Esophagus (tissue), 2 donors: ENCODE data around the gene AUTS2. TPM values are rescaled to one million over a fixed set of nuclear protein-coding genes. Genes with fewer than 3 reads are reported as not detected.

Experiments
- H3K27ac ChIP-seq, 2 donors: one replicate each; pipeline ENCODE4 v1.5.1; 2013; ENCODE audit warnings: low read depth in 2 of 2, mild to moderate bottlenecking in 2 of 2, inconsistent platforms in 1 of 2, low read length in 1 of 2, moderate library complexity in 1 of 2
- H3K27me3 ChIP-seq, 2 donors: one replicate each; pipeline ENCODE4 v1.6.1; 2013; ENCODE audit warnings: low read length in 2 of 2, control low read depth in 1 of 2, mild to moderate bottlenecking in 1 of 2; ENCODE audit not compliant: insufficient read depth in 2 of 2, control insufficient read depth in 1 of 2
- H3K36me3 ChIP-seq, 2 donors: one replicate each; pipeline ENCODE4 v1.6.1; 2013; ENCODE audit warnings: low read length in 1 of 2; ENCODE audit not compliant: control insufficient read depth in 2 of 2, insufficient read depth in 2 of 2
- H3K4me1 ChIP-seq, 2 donors: one replicate each; pipeline ENCODE4 v1.6.1; 2013; ENCODE audit warnings: low read length in 1 of 2; ENCODE audit not compliant: control insufficient read depth in 2 of 2, insufficient read depth in 2 of 2
- H3K4me3 ChIP-seq, 2 donors: one replicate each; pipeline ENCODE4 v1.5.1; 2013; ENCODE audit warnings: low read length in 2 of 2, mild to moderate bottlenecking in 2 of 2, low read depth in 1 of 2, moderate library complexity in 1 of 2
- H3K9me3 ChIP-seq, 2 donors: one replicate each; pipeline ENCODE4 v1.6.1; 2013; ENCODE audit warnings: mild to moderate bottlenecking in 2 of 2, low read depth in 1 of 2, low read length in 1 of 2, moderate library complexity in 1 of 2; ENCODE audit not compliant: control insufficient read depth in 2 of 2, insufficient read depth in 1 of 2
- WGBS, 2 donors: extraction: QIAGEN DNeasy Blood & Tissue Kit; methylation state at CpG; one replicate each; pipeline ENCODE4 v1.1.7; 2013; 5-methylcytosine and 5-hydroxymethylcytosine counted together
- polyA plus RNA-seq, 2 donors: library from polyadenylated mRNA; stranded (reverse); fragments of 200-250 nt; gene quantifications; one replicate each; pipeline ENCODE4 v1.2.3, GENCODE V29; 2013
- donor health status: healthy with polysubstance abuse.
- donor health status: Bipolar disorder and iron deficiency.

AUTS2 gene
- polyA plus RNA-seq, 2 donors: 8.3 to 15.6 TPM

GRCh38 chr7:69598487-69599285 is 411 bp downstream of the AUTS2 start:
- Histone ChIP-seq H3K27ac (peak overlapping the region; percentile 59 to 62), H3K9me3 (no peaks in the 10 kb centered on the region)
- WGBS, 2 donors: 0 to 1% methylated on average over 46 to 70 of the region's 70 CpGs

GRCh38 chr7:69599286-69599954 is 1.1 kb downstream of the AUTS2 start:
- Histone ChIP-seq H3K9me3 (no peaks in the 10 kb centered on the region), H3K27me3 (peaks cover 0 to 3% of the 10 kb centered on the region in 2 donors), H3K4me1 (peaks cover 6 to 7% of the 10 kb centered on the region in 2 donors), H3K27ac (peak overlapping the region in 1 of 2 donors; percentile 20), H3K4me3 (peak overlapping the region; percentile 51 to 71), H3K36me3 (no peaks in the 10 kb centered on the region)
- 1% methylated on average over 44 to 61 of the region's 61 CpGs for WGBS, 2 donors

More at GRCh38 chr7:69598487-69599285, 411 bp downstream of the AUTS2 start:
- H3K4me3 ChIP-seq: peak overlapping the region; percentile 51 to 71
- H3K27me3 ChIP-seq: peaks cover 0 to 3% of the 10 kb centered on the region in 2 donors
- H3K4me1 ChIP-seq: peaks cover 6 to 7% of the 10 kb centered on the region in 2 donors
- no peaks in the 10 kb centered on the region for H3K36me3 ChIP-seq

GRCh38 chr7:69599955-69600709 is 1.9 kb downstream of the AUTS2 start:
- H3K36me3 ChIP-seq: no peaks in the 10 kb centered on the region
- peaks cover 0 to 3% of the 10 kb centered on the region in 2 donors for H3K27me3 ChIP-seq
- WGBS, 2 donors: 1% methylated on average over 24 to 27 of the region's 27 CpGs
- peaks cover 6 to 7% of the 10 kb centered on the region in 2 donors for H3K4me1 ChIP-seq
- peak overlapping the region; percentile 51 to 71 for H3K4me3 ChIP-seq
- no peak overlapping the region for H3K27ac ChIP-seq
- H3K9me3 ChIP-seq: no peaks in the 10 kb centered on the region

- Histone ChIP-seq H3K27me3 (peaks cover 0 to 3% of the 10 kb centered on the region in 2 donors), H3K36me3 (no peaks in the 10 kb centered on the region), H3K4me1 (peaks cover 6 to 7% of the 10 kb centered on the region in 2 donors), H3K4me3 (peak overlapping the region in 1 of 2 donors; percentile 51), H3K27ac (no peak overlapping the region), H3K9me3 (no peaks in the 10 kb centered on the region)
- WGBS, 2 donors: 59 to 70% methylated on average over 5 of the region's 5 CpGs
Observed at GRCh38 chr7:69600710-69601519, 2.6 kb downstream of the AUTS2 start.

- Histone ChIP-seq H3K27ac (no peak overlapping the region), H3K9me3 (no peaks in the 10 kb centered on the region), H3K27me3 (peaks cover 0 to 3% of the 10 kb centered on the region in 2 donors), H3K4me1 (peaks cover 6 to 7% of the 10 kb centered on the region in 2 donors), H3K4me3 (no peak overlapping the region), H3K36me3 (no peaks in the 10 kb centered on the region)
- 86 to 93% methylated on average over 2 of the region's 2 CpGs for WGBS, 2 donors
Observed at GRCh38 chr7:69602522-69602921, 4.2 kb downstream of the AUTS2 start.

GRCh38 chr7:69603351-69603750 is 5.1 kb downstream of the AUTS2 start:
- H3K9me3 ChIP-seq: no peaks in the 10 kb centered on the region
- H3K36me3 ChIP-seq: no peaks in the 10 kb centered on the region
- H3K4me3 ChIP-seq: no peak overlapping the region
- no peak overlapping the region for H3K27ac ChIP-seq
- peaks cover 0 to 3% of the 10 kb centered on the region in 2 donors for H3K27me3 ChIP-seq
- H3K4me1 ChIP-seq: peaks cover 6 to 7% of the 10 kb centered on the region in 2 donors
- 77 to 85% methylated on average over 3 of the region's 3 CpGs for WGBS, 2 donors

GRCh38 chr7:69603937-69604494 is 5.7 kb downstream of the AUTS2 start:
- Histone ChIP-seq H3K9me3 (no peaks in the 10 kb centered on the region), H3K27ac (no peak overlapping the region), H3K4me1 (peaks cover 6 to 7% of the 10 kb centered on the region in 2 donors), H3K27me3 (peaks cover 0 to 3% of the 10 kb centered on the region in 2 donors), H3K4me3 (no peak overlapping the region), H3K36me3 (no peaks in the 10 kb centered on the region)
- 73 to 76% methylated on average over 2 of the region's 2 CpGs for WGBS, 2 donors

GRCh38 chr7:69605070-69605469 is 6.8 kb downstream of the AUTS2 start:
- peaks cover 0 to 3% of the 10 kb centered on the region in 2 donors for H3K27me3 ChIP-seq
- H3K27ac ChIP-seq: no peak overlapping the region
- no peaks in the 10 kb centered on the region for H3K36me3 ChIP-seq
- peaks cover 1 to 2% of the 10 kb centered on the region in 2 donors for H3K4me1 ChIP-seq
- H3K4me3 ChIP-seq: no peak overlapping the region
- H3K9me3 ChIP-seq: no peaks in the 10 kb centered on the region
- WGBS, 2 donors: 81 to 89% methylated on average over 3 of the region's 3 CpGs
